NCI-H345 treated with DMSO at 0.1 percent for 48 hours (cell line): Measurements from ENCODE around the gene XRCC4.

ENCODE experiments used
- DNase-seq: peaks from one replicate; lab custom pipeline; 2025; ENCODE audit not compliant: unreplicated experiment; lab: John Stamatoyannopoulos, UW

The XRCC4 gene

GRCh38 chr5:83377131-83377865, 300.0 kb downstream of the XRCC4 start:
- no peak for DNase-seq

DNA sequence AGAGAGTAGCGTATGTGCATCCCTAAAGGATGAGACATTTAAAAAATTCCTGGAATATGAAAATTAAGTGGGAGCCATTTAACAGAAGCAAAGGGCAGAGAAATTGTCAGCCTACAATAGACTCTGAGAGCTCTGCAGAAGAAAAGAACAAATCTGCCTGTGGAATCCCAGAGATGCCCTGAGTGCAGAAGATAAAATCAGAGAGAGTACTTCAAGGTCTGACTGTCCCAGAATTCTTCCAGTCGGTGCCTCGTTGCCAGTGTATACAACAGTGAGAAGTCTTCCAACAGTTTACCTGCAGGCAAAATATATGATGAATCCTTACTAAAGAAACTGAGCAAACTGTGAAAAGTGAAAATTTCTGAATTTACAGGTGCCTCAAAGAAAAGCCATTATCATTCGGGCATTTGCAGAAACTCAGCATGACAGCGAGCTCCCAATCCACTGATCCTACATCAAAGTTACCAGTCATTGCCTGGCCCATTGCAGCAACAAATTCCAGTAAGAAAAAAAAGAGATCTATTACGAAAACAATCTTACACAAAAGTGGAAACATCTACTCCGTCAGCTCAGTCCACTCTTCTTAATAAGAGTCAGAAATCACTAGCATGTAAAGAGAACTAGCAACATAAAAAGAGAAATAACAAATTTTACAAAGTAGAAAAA, 301.4 kb downstream of the XRCC4 start:
- no peak for DNase-seq

DNA sequence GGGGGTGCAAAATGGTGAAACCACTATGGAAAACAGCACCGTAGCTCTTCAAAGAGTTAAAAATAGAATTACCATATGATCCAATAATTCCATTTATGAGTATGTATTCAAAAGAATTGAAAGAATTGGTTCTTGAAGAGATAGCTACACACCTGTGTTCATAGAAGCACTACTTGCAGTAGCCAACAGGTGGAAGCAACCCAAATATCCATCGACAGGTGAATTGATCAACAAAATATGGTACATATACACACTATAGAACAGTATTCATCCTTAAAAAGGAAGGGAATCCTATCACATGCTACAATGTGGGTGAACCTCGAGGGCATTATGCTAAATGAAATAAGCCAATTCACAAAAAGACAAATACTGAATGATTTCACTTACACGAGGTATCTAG, 308.5 kb downstream of the XRCC4 start:
- no peak for DNase-seq

DNA sequence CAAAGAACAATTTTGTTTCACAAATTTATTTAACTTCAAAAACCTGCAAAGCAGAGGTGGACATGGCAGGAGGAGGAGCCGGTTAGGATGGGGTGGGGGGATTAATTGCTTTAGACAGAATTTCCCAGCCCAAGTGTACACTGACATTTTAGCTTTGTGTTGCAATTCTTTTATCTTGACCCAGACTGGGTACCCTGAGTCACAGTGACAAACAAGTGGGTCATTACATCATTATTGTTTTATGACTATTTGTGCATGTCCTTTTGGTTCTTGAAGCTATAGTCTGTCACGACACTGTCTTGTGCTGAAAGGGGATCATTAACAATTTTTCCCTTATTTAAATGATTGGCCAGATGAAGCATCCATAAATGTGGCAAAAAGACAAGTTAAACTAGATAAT, 309.7 kb downstream of the XRCC4 start:
- no peak for DNase-seq

DNA sequence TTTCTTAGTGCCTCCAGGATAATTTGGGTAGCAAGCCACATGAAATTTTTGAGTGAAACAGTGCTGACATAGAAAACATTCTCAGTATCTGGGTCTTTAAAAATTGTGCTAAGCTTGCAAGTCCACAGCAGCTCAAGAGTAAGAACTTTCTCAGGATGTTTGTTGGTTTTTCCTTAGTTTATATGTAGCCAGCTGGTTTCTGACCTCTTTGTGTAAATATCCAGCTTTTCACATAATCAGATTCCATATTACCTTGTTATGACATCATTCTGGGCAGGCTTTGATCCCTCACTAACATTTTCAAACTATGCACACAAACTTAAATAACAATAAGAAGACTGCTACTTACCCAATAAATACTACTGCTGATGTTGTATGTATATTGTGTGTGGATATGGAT, 311.3 kb downstream of the XRCC4 start:
- no peak for DNase-seq

- DNase-seq = no peak
Observed at GRCh38 chr5:83392766-83393503, 315.6 kb downstream of the XRCC4 start.

- no peak for DNase-seq
Observed at GRCh38 chr5:83393504-83393866, 316.1 kb downstream of the XRCC4 start.

DNA sequence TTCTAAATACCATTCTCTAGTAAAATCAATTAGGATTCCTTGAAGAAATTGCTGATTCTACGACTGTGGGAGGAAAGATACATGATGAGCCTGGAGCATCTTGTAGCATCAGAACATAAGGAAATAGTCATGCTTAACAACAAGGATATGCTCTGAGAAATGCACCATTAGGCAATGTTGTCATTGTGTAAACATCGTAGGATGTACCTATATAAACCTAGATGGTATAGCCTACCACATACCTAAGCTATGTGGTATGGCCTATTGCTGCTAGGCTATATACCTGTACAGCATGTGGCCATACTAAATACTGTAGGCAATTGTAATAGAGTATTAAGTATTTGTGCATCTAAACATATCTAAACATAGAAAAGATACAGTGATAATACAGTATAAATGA, 316.8 kb downstream of the XRCC4 start:
- DNase-seq = no peak

DNA sequence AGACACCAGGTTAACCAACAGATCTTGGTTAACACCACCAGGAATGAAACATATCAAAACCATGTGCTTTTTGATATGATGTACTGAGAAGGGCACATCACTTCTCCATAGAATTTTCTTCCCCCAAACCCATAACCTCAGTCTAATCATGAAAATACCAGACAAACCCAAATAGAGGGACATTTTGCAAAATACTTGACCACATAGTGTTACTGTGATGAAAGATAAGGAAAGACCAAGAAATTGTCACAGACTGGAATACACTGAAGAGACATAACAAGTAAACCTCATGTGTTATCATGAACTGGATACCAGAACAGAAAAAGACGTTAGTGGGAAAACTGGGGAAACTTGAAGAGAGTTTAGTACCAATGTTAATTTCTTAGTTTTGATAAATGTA, 319.3 kb downstream of the XRCC4 start:
- no peak for DNase-seq

DNA sequence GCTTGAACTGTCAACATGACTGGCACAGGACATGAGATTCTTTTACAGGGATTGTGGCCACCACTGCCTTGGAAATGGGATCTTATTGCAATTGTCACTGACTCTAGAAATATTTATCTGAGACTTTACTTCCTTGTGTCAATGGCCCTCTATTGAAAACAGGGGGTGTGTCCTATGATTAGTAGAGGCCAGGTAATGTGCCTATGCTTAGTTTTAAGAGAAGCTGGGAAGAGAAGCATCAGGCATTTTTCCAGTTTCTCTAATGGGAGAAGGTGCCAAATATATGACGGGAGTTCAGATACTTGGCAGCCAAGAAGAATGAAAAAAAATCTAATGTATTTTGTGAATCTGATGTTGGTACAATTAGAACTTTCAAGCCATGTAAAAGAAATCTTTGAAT, 320.3 kb downstream of the XRCC4 start:
- DNase-seq = no peak

GRCh38 chr5:83400241-83400640, 322.9 kb downstream of the XRCC4 start:
- no peak for DNase-seq

DNA sequence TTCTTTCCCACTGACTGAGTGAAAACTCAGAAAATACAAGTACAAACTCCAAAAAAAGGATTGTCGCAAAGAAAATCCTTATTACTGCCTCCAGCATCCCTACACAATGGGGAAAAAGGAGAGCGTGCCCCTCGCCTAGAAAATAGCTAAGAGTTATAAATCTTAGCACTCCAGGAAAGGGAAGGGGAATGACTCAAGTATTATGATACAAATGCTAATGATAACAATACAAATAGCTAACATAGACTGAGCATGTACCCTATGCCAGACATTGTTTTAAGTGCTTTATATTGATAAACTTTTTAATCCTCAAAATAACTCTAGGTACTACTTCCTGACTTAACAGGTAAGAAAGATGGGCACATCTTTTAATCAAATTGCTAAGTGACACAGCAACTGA, 323.4 kb downstream of the XRCC4 start:
- no peak for DNase-seq

- DNase-seq = no peak
Observed at GRCh38 chr5:83401122-83401731, 323.9 kb downstream of the XRCC4 start.

GRCh38 chr5:83401775-83402174, 324.4 kb downstream of the XRCC4 start:
- no peak for DNase-seq
